ENCODE results near the gene AFAP1. TPM values are rescaled to one million over a fixed set of nuclear protein-coding genes. Genes with fewer than 3 reads are reported as not detected.
A peak's percentile ranks its signal among the peaks of the same experiment; 100 is the strongest.

Gene AFAP1
- total RNA-seq, 4 donors from 2014 or later: 25.1 to 56.9 (median 26.4) TPM

GRCh38 chr4:7877176-7877575 lies 62.5 kb downstream of the AFAP1 start:
- H3K4me3 ChIP-seq: no peak overlapping the region
- no peaks in the 10 kb centered on the region for H3K27me3 ChIP-seq
- in situ Hi-C loops (cut with MboI; ENCODE audit: low pct_ligation_motif_present in 1 of 4, low pct_unique_long_range_greater_than_20kb in 1 of 4, low sequenced_read_pairs in 3 of 4) (no loop called here), intact Hi-C loops (cut with DNase I; ENCODE audit: low total_unique reads) (no loop called here)
- H3K27ac ChIP-seq: peak overlapping the region; percentile 42 to 78 (median 70)
- 76 to 83% methylated on average over 6 of the region's 6 CpGs for WGBS, 2 donors (ENCODE audit: low coverage in 1 of 2)
- peaks cover 0 to 42% (median 6%) of the 10 kb centered on the region in 4 donors for H3K4me1 ChIP-seq
- no peak for TF ChIP-seq EP300 (IDR thresholded peaks at IDR 0.05; ENCODE audit: low read depth)
- TF ChIP-seq POLR2A (IDR thresholded peaks at IDR 0.05): no peak
- no peak for TF ChIP-seq POLR2AphosphoS5 (IDR thresholded peaks at IDR 0.05)
- no peak for TF ChIP-seq CTCF (IDR thresholded peaks at IDR 0.05)
- no peaks in the 10 kb centered on the region for H3K36me3 ChIP-seq
- no peaks in the 10 kb centered on the region for H3K9me3 ChIP-seq
- no peak for DNase-seq

GRCh38 chr4:7876201-7876875 lies 63.3 kb downstream of the AFAP1 start:
- H3K9me3 ChIP-seq: no peaks in the 10 kb centered on the region
- no peak overlapping the region for H3K4me3 ChIP-seq
- in situ Hi-C loops (cut with MboI; ENCODE audit: low pct_ligation_motif_present in 1 of 4, low pct_unique_long_range_greater_than_20kb in 1 of 4, low sequenced_read_pairs in 3 of 4): no loop called here
- 32 to 49% methylated on average over 9 to 15 of the region's 15 CpGs for WGBS, 2 donors (ENCODE audit: low coverage in 1 of 2)
- no peaks in the 10 kb centered on the region for H3K36me3 ChIP-seq
- intact Hi-C loops (cut with DNase I; ENCODE audit: low total_unique reads): no loop called here
- TF ChIP-seq POLR2AphosphoS5 (IDR thresholded peaks at IDR 0.05): no peak
- TF ChIP-seq EP300 (IDR thresholded peaks at IDR 0.05; ENCODE audit: low read depth): no peak
- TF ChIP-seq CTCF (IDR thresholded peaks at IDR 0.05): no peak
- TF ChIP-seq POLR2A (IDR thresholded peaks at IDR 0.05): no peak
- H3K4me1 ChIP-seq: peaks cover 0 to 51% (median 8%) of the 10 kb centered on the region in 4 donors
- no peak for DNase-seq
- H3K27me3 ChIP-seq: no peaks in the 10 kb centered on the region
- peak overlapping the region; percentile 42 to 78 (median 70) for H3K27ac ChIP-seq

- TF ChIP-seq EP300 (IDR thresholded peaks at IDR 0.05; ENCODE audit: low read depth) (no peak), POLR2A (IDR thresholded peaks at IDR 0.05) (no peak), POLR2AphosphoS5 (IDR thresholded peaks at IDR 0.05) (no peak)
- H3K27ac ChIP-seq: peak overlapping the region in 1 of 4 donors; percentile 70
- intact Hi-C loops (cut with DNase I; ENCODE audit: low total_unique reads) (loop anchor here (5.0 kb wide), 1 partner anchor 68 kb away; no protein-coding TSS in a partner anchor), in situ Hi-C loops (cut with MboI; ENCODE audit: low pct_ligation_motif_present in 1 of 4, low pct_unique_long_range_greater_than_20kb in 1 of 4, low sequenced_read_pairs in 3 of 4) (no loop called here)
- H3K9me3 ChIP-seq: no peaks in the 10 kb centered on the region
- H3K4me3 ChIP-seq: no peak overlapping the region
- no peak for DNase-seq
- WGBS, 2 donors (ENCODE audit: low coverage in 1 of 2): 87 to 91% methylated on average over 3 of the region's 3 CpGs
- no peaks in the 10 kb centered on the region for H3K27me3 ChIP-seq
- peaks cover 0 to 46% (median 10%) of the 10 kb centered on the region in 4 donors for H3K4me1 ChIP-seq
- H3K36me3 ChIP-seq: no peaks in the 10 kb centered on the region
These were observed 64.8 kb downstream of the AFAP1 start for GRCh38 chr4:7874838-7875237.

- no peak for DNase-seq
- TF ChIP-seq POLR2AphosphoS5 (IDR thresholded peaks at IDR 0.05): no peak
- no peak for TF ChIP-seq EP300 (IDR thresholded peaks at IDR 0.05; ENCODE audit: low read depth)
- no peak for TF ChIP-seq CTCF (IDR thresholded peaks at IDR 0.05)
- no peak for TF ChIP-seq POLR2A (IDR thresholded peaks at IDR 0.05)
- intact Hi-C loops (cut with DNase I; ENCODE audit: low total_unique reads) (loop anchor here (5.0 kb wide), 1 partner anchor 67 kb away; no protein-coding TSS in a partner anchor), in situ Hi-C loops (cut with MboI; ENCODE audit: low pct_ligation_motif_present in 1 of 4, low pct_unique_long_range_greater_than_20kb in 1 of 4, low sequenced_read_pairs in 3 of 4) (no loop called here)
- no peaks in the 10 kb centered on the region for H3K27me3 ChIP-seq
- H3K36me3 ChIP-seq: no peaks in the 10 kb centered on the region
- H3K4me1 ChIP-seq: peaks cover 0 to 36% (median 9%) of the 10 kb centered on the region in 4 donors
- H3K27ac ChIP-seq: peak overlapping the region in 1 of 4 donors; percentile 0
- H3K4me3 ChIP-seq: no peak overlapping the region
- WGBS, 2 donors (ENCODE audit: low coverage in 1 of 2): 89% methylated on average over 1 of the region's 1 CpG; no CpG with 5 or more reads in 1 of the 2 donors
- H3K9me3 ChIP-seq: no peaks in the 10 kb centered on the region
These were observed 65.8 kb downstream of the AFAP1 start for GRCh38 chr4:7873881-7874280.

Data from transverse colon (tissue), 4 donors.